ENCODE measurements around the gene LOXL3.

- TF ChIP-seq, protein P1, sequence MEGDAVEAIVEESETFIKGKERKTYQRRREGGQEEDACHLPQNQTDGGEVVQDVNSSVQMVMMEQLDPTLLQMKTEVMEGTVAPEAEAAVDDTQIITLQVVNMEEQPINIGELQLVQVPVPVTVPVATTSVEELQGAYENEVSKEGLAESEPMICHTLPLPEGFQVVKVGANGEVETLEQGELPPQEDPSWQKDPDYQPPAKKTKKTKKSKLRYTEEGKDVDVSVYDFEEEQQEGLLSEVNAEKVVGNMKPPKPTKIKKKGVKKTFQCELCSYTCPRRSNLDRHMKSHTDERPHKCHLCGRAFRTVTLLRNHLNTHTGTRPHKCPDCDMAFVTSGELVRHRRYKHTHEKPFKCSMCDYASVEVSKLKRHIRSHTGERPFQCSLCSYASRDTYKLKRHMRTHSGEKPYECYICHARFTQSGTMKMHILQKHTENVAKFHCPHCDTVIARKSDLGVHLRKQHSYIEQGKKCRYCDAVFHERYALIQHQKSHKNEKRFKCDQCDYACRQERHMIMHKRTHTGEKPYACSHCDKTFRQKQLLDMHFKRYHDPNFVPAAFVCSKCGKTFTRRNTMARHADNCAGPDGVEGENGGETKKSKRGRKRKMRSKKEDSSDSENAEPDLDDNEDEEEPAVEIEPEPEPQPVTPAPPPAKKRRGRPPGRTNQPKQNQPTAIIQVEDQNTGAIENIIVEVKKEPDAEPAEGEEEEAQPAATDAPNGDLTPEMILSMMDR (optimal IDR thresholded peaks at IDR 0.05 in 1 of 3, IDR thresholded peaks at IDR 0.05 in 1 of 3, conservative IDR thresholded peaks at IDR 0.05 in 1 of 3; ENCODE audit: extremely low read depth in 1 of 3, insufficient read depth in 2 of 3, low read length in 3 of 3), result no peak
- TF ChIP-seq EZH2 (IDR thresholded peaks at IDR 0.05; ENCODE audit: low read length), result no peak
Observed at GRCh38 chr2:74493546-74493945, 60.2 kb downstream of the LOXL3 start.

All from keratinocyte (primary cell).